ENCODE results near the gene ANKRD63.

DNA sequence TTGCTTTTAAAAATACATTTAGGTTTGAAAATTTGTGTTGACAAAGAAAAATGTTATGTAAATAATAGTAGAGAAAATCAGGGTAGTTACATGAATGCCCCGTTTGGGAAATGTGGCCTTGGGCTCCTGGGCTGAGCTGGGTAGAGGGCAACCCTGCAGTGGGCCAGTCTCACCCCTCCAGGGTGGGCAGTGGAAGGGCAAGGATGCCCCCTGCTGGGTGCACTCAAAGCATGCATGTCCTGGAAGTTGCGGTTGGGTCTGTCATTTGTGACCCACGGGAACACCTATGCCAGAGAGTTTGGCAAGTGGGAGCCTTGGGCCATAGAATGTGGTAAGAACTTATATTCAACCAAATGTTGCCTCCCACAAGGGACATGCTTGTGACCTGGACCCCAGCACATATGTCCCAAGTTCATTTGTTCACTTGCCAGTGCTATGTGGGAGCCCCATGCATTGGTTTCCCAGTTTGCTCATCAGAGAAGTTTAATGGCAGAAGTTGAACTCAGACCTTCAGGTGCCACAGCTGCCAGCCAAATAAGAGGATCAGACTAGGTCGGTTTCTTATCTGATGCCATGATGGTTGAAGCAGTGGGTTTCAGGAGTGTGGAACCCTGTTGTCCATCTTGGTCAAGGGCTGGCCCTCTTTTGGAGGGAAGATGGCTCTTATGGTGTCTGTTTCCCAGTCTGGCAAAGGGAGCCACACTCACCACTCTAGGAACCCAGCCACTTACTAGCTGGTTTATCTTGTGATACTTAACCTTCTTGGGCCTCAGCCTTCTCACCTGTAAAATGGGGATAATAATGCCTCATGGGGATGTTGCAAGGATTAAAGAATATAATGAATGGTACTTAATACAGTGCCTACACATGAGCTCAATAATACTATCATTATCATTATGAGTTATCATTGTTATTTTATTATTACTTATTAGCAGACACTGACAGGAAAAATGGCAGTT lies 27.4 kb upstream of the ANKRD63 start:
- TF ChIP-seq, protein P1, sequence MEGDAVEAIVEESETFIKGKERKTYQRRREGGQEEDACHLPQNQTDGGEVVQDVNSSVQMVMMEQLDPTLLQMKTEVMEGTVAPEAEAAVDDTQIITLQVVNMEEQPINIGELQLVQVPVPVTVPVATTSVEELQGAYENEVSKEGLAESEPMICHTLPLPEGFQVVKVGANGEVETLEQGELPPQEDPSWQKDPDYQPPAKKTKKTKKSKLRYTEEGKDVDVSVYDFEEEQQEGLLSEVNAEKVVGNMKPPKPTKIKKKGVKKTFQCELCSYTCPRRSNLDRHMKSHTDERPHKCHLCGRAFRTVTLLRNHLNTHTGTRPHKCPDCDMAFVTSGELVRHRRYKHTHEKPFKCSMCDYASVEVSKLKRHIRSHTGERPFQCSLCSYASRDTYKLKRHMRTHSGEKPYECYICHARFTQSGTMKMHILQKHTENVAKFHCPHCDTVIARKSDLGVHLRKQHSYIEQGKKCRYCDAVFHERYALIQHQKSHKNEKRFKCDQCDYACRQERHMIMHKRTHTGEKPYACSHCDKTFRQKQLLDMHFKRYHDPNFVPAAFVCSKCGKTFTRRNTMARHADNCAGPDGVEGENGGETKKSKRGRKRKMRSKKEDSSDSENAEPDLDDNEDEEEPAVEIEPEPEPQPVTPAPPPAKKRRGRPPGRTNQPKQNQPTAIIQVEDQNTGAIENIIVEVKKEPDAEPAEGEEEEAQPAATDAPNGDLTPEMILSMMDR (IDR thresholded peaks at IDR 0.05) = peak; percentile 63; the same call in 1 of the 2 replicates
- TF ChIP-seq GRHL2 (CRISPR knock-in tag; IDR thresholded peaks at IDR 0.05; ENCODE audit: insufficient replicate concordance, severe bottlenecking) = no peak
- TF ChIP-seq, protein P2, sequence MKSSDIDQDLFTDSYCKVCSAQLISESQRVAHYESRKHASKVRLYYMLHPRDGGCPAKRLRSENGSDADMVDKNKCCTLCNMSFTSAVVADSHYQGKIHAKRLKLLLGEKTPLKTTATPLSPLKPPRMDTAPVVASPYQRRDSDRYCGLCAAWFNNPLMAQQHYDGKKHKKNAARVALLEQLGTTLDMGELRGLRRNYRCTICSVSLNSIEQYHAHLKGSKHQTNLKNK (CRISPR knock-in tag; IDR thresholded peaks at IDR 0.05) = no peak
- TF ChIP-seq ELF4 (CRISPR knock-in tag; IDR thresholded peaks at IDR 0.05; ENCODE audit: low read depth) = no peak
- TF ChIP-seq, protein P3, sequence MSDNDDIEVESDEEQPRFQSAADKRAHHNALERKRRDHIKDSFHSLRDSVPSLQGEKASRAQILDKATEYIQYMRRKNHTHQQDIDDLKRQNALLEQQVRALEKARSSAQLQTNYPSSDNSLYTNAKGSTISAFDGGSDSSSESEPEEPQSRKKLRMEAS (CRISPR knock-in tag; IDR thresholded peaks at IDR 0.05) = no peak
